Panc1 (cell line): ENCODE results near the gene ATE1.

Experiments
- CTCF ChIP-seq: fragments of 450-650 bp; IDR thresholded peaks from 2 replicates; pipeline ENCODE4 v1.5.1; 2017; ENCODE audit warnings: mild to moderate bottlenecking
- SIN3A ChIP-seq: IDR thresholded peaks from 2 replicates; pipeline ENCODE4 v1.6.1; 2012; ENCODE audit warnings: low read depth, mild to moderate bottlenecking, low read length, moderate library complexity, borderline replicate concordance; ENCODE audit not compliant: insufficient read depth

GRCh38 chr10:121836171-121836570 is 91.7 kb downstream of the ATE1 start:
- TF ChIP-seq CTCF, result no peak
- no peak for TF ChIP-seq SIN3A
